ENCODE data around the gene GAS2L3. TPM values are rescaled to one million over a fixed set of nuclear protein-coding genes. Genes with fewer than 3 reads are reported as not detected.
A peak's percentile ranks its signal among the peaks of the same experiment; 100 is the strongest.
"Not testable (repeated sequence)": the region's sequence is repeated elsewhere in the genome, so short reads cannot be mapped to it uniquely, and the experiment has no call there.

Gene GAS2L3
- total and polyA plus RNA-seq, 9 donors = 13.4 to 25.9 (median 17.5) TPM

DNA sequence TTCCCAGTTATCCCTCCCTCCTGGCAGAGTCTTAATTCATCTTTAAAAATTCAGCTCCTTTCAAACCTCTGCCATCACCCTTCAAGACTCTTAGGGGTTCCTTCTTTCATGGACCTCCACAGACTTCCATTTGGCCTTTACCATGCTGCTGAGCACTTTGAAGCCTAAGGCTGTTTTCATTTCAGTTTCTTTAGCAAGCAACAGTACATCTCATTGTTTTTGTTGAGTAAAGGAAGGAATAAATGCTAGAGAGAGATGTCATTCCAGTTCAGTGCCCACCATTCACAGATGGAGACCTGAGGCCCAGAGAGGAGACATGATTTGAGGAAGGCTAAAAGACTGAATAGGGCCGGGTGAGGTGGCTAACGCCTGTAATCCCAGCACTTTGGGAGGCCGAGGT, 1.3 kb upstream of the GAS2L3 start:
- no peak overlapping the region for H3K27ac ChIP-seq (ENCODE audit: low read length)
- no peaks in the 10 kb centered on the region for H3K9me3 ChIP-seq (replicated peaks; ENCODE audit: control insufficient read depth, low read depth, low read length)
- no peaks in the 10 kb centered on the region for H3K36me3 ChIP-seq (ENCODE audit: control insufficient read depth, insufficient read depth, low read length)
- no peak for DNase-seq
- H3K27me3 ChIP-seq (ENCODE audit: control insufficient read depth, insufficient read depth, low read length) = no peaks in the 10 kb centered on the region
- no peak overlapping the region for H3K4me3 ChIP-seq (ENCODE audit: low read length)
- WGBS (ENCODE audit: insufficient coverage) = no CpG with 5 or more reads among the region's 3 CpGs
- peaks cover 8% of the 10 kb centered on the region for H3K4me1 ChIP-seq (ENCODE audit: control insufficient read depth, insufficient read depth, low read length)

DNA sequence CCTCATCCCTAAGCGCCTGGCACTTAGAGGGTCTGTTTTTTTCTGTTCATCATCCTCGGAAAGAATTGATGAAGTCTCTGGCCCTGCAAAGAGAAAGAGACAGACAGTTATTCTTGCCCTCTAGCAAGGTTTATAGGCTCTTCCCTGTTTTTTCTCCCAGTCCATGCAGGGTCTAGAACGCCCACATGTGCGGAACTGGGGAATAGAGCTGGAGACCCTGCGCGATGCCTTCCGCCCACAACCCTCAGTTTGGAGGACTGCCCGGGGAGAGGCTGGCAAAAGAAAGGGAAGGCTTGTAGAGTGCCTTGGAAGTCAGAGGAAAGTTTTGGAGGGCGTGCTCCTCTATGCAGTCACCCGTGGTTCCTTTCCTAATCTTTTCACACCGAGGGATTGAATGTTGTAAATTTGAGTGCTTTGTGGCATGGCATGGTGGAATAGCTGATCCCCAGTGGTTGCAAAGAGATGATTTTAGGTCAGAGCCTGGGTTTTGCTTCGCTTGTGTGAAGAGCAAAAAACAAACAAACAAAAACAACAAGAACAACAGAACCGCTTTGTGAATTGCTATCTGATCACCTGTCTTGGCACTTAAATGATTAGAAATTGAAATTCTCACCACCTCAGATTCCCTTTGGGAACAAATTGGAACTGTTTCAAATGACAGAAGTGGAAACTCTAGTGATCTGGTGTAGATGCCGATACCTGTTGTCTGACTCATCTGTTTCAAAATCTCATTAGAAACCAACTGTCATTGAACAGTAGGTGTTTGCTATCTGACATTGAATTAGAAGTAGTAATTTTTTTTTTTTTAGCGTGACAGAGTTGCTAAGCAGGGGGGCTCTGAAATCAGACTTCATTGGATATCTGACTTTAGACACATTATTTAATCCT, 947 bp downstream of the GAS2L3 start:
- Histone ChIP-seq H3K4me1 (ENCODE audit: control insufficient read depth, insufficient read depth, low read length) (peaks cover 8% of the 10 kb centered on the region), H3K4me3 (ENCODE audit: low read length) (peak overlapping the region; percentile 82), H3K9me3 (replicated peaks; ENCODE audit: control insufficient read depth, low read depth, low read length) (no peaks in the 10 kb centered on the region), H3K27me3 (ENCODE audit: control insufficient read depth, insufficient read depth, low read length) (no peaks in the 10 kb centered on the region), H3K36me3 (ENCODE audit: control insufficient read depth, insufficient read depth, low read length) (no peaks in the 10 kb centered on the region), H3K27ac (ENCODE audit: low read length) (peak overlapping the region; percentile 89)
- DNase-seq = peak; percentile 54
- WGBS (ENCODE audit: insufficient coverage) = 2% methylated on average over 6 of the region's 15 CpGs

- no peaks in the 10 kb centered on the region for H3K27me3 ChIP-seq (ENCODE audit: control insufficient read depth, insufficient read depth, low read length)
- peaks cover 8% of the 10 kb centered on the region for H3K4me1 ChIP-seq (ENCODE audit: control insufficient read depth, insufficient read depth, low read length)
- H3K9me3 ChIP-seq (replicated peaks; ENCODE audit: control insufficient read depth, low read depth, low read length) = no peaks in the 10 kb centered on the region
- DNase-seq = peak; percentile 50
- H3K27ac ChIP-seq (ENCODE audit: low read length) = no peak overlapping the region
- H3K4me3 ChIP-seq (ENCODE audit: low read length) = no peak overlapping the region
- no CpG with 5 or more reads among the region's 3 CpGs for WGBS (ENCODE audit: insufficient coverage)
- no peaks in the 10 kb centered on the region for H3K36me3 ChIP-seq (ENCODE audit: control insufficient read depth, insufficient read depth, low read length)
Observed at GRCh38 chr12:100576331-100577036, 3.0 kb downstream of the GAS2L3 start.

DNA sequence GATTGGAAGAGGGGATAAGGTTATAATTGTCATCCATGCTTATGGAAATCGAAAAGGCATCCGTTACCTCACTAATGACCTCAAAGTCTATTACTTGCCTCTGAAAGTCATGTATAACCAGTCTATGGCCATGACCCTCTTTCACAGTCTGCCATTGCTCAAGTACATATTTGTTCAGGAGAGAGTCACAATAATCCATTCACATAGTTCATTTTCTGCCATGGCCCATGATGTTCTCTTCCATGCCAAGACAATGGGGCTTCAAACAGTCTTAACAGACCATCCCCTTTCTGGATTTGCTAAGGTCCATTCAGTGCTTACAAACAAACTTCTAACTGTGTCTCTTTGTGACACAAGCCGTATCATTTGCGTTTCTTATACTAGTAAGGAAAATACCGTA, 5.4 kb downstream of the GAS2L3 start:
- peaks cover 4% of the 10 kb centered on the region for H3K4me1 ChIP-seq (ENCODE audit: control insufficient read depth, insufficient read depth, low read length)
- no CpG with 5 or more reads among the region's 5 CpGs for WGBS (ENCODE audit: insufficient coverage)
- no peak for DNase-seq
- no peaks in the 10 kb centered on the region for H3K36me3 ChIP-seq (ENCODE audit: control insufficient read depth, insufficient read depth, low read length)
- peaks cover 3% of the 10 kb centered on the region for H3K9me3 ChIP-seq (replicated peaks; ENCODE audit: control insufficient read depth, low read depth, low read length)
- H3K4me3 ChIP-seq (ENCODE audit: low read length) = no peak overlapping the region
- no peaks in the 10 kb centered on the region for H3K27me3 ChIP-seq (ENCODE audit: control insufficient read depth, insufficient read depth, low read length)
- H3K27ac ChIP-seq (ENCODE audit: low read length) = no peak overlapping the region

GRCh38 chr12:100579844-100580243, 6.4 kb downstream of the GAS2L3 start:
- Histone ChIP-seq H3K4me3 (ENCODE audit: low read length) (no peak overlapping the region), H3K9me3 (replicated peaks; ENCODE audit: control insufficient read depth, low read depth, low read length) (peaks cover 3% of the 10 kb centered on the region), H3K27ac (ENCODE audit: low read length) (no peak overlapping the region), H3K4me1 (ENCODE audit: control insufficient read depth, insufficient read depth, low read length) (no peaks in the 10 kb centered on the region), H3K27me3 (ENCODE audit: control insufficient read depth, insufficient read depth, low read length) (no peaks in the 10 kb centered on the region), H3K36me3 (ENCODE audit: control insufficient read depth, insufficient read depth, low read length) (no peaks in the 10 kb centered on the region)
- no peak for DNase-seq
- WGBS (ENCODE audit: insufficient coverage) = no CpG with 5 or more reads among the region's 2 CpGs

- Histone ChIP-seq H3K27me3 (ENCODE audit: control insufficient read depth, insufficient read depth, low read length) (no peaks in the 10 kb centered on the region), H3K4me1 (ENCODE audit: control insufficient read depth, insufficient read depth, low read length) (no peaks in the 10 kb centered on the region), H3K27ac (ENCODE audit: low read length) (no peak overlapping the region), H3K36me3 (ENCODE audit: control insufficient read depth, insufficient read depth, low read length) (no peaks in the 10 kb centered on the region), H3K4me3 (ENCODE audit: low read length) (no peak overlapping the region), H3K9me3 (replicated peaks; ENCODE audit: control insufficient read depth, low read depth, low read length) (peaks cover 21% of the 10 kb centered on the region)
- peak; percentile 24 for DNase-seq
- WGBS (ENCODE audit: insufficient coverage) = 88% methylated on average over 2 of the region's 3 CpGs
Observed at GRCh38 chr12:100584256-100584655, 10.8 kb downstream of the GAS2L3 start.

- DNase-seq = no peak
- no CpG with 5 or more reads among the region's 4 CpGs for WGBS (ENCODE audit: insufficient coverage)
Observed at GRCh38 chr12:100591979-100592378, 18.5 kb downstream of the GAS2L3 start.

GRCh38 chr12:100593490-100593889, 20.0 kb downstream of the GAS2L3 start:
- DNase-seq = peak; percentile 59
- no peaks in the 10 kb centered on the region for H3K27me3 ChIP-seq (ENCODE audit: control insufficient read depth, insufficient read depth, low read length)
- peaks cover 5% of the 10 kb centered on the region for H3K9me3 ChIP-seq (replicated peaks; ENCODE audit: control insufficient read depth, low read depth, low read length)
- peak overlapping the region; percentile 74 for H3K27ac ChIP-seq (ENCODE audit: low read length)
- H3K4me1 ChIP-seq (ENCODE audit: control insufficient read depth, insufficient read depth, low read length) = no peaks in the 10 kb centered on the region
- WGBS (ENCODE audit: insufficient coverage) = 11% methylated on average over 2 of the region's 5 CpGs
- peak overlapping the region; percentile 11 for H3K4me3 ChIP-seq (ENCODE audit: low read length)
- no peaks in the 10 kb centered on the region for H3K36me3 ChIP-seq (ENCODE audit: control insufficient read depth, insufficient read depth, low read length)

More at GRCh38 chr12:100591979-100592378, 18.5 kb downstream of the GAS2L3 start:
- H3K36me3 ChIP-seq (ENCODE audit: control insufficient read depth, insufficient read depth, low read length) = no peaks in the 10 kb centered on the region
- peaks cover 13% of the 10 kb centered on the region for H3K9me3 ChIP-seq (replicated peaks; ENCODE audit: control insufficient read depth, low read depth, low read length)
- no peak overlapping the region for H3K27ac ChIP-seq (ENCODE audit: low read length)
- H3K4me1 ChIP-seq (ENCODE audit: control insufficient read depth, insufficient read depth, low read length) = no peaks in the 10 kb centered on the region
- H3K4me3 ChIP-seq (ENCODE audit: low read length) = no peak overlapping the region
- no peaks in the 10 kb centered on the region for H3K27me3 ChIP-seq (ENCODE audit: control insufficient read depth, insufficient read depth, low read length)

- no peak for DNase-seq
- H3K27me3 ChIP-seq (ENCODE audit: control insufficient read depth, insufficient read depth, low read length) = no peaks in the 10 kb centered on the region
- H3K9me3 ChIP-seq (replicated peaks; ENCODE audit: control insufficient read depth, low read depth, low read length) = no peaks in the 10 kb centered on the region
- no peak overlapping the region for H3K27ac ChIP-seq (ENCODE audit: low read length)
- H3K4me1 ChIP-seq (ENCODE audit: control insufficient read depth, insufficient read depth, low read length) = no peaks in the 10 kb centered on the region
- WGBS (ENCODE audit: insufficient coverage) = no CpG with 5 or more reads among the region's 1 CpG
- H3K4me3 ChIP-seq (ENCODE audit: low read length) = no peak overlapping the region
- H3K36me3 ChIP-seq (ENCODE audit: control insufficient read depth, insufficient read depth, low read length) = no peaks in the 10 kb centered on the region
Observed at GRCh38 chr12:100601626-100602025, 28.1 kb downstream of the GAS2L3 start.

GRCh38 chr12:100602997-100603396, 29.5 kb downstream of the GAS2L3 start:
- H3K36me3 ChIP-seq (ENCODE audit: control insufficient read depth, insufficient read depth, low read length); H3K27ac ChIP-seq (ENCODE audit: low read length); H3K4me1 ChIP-seq (ENCODE audit: control insufficient read depth, insufficient read depth, low read length); H3K4me3 ChIP-seq (ENCODE audit: low read length); DNase-seq; H3K9me3 ChIP-seq (replicated peaks; ENCODE audit: control insufficient read depth, low read depth, low read length); H3K27me3 ChIP-seq (ENCODE audit: control insufficient read depth, insufficient read depth, low read length): not testable (repeated sequence)
- WGBS (ENCODE audit: insufficient coverage) = no CpG with 5 or more reads among the region's 1 CpG

All from muscle of leg (tissue), 11 donors.